ENCODE measurements around the gene RAB1B. TPM values are rescaled to one million over a fixed set of nuclear protein-coding genes. Genes with fewer than 3 reads are reported as not detected.

Gene RAB1B
- 149 and 150 TPM in 2 replicates for total RNA-seq
- long read RNA-seq, transcript RAB1B-201 (6 exons, 2,007 nt) = major isoform, 5 of 10 reads
- long read RNA-seq, partial matches to known transcripts = 0 of 10 reads
- long read RNA-seq, other reads (novel, unspliced or antisense) = 5 of 10 reads

DNA sequence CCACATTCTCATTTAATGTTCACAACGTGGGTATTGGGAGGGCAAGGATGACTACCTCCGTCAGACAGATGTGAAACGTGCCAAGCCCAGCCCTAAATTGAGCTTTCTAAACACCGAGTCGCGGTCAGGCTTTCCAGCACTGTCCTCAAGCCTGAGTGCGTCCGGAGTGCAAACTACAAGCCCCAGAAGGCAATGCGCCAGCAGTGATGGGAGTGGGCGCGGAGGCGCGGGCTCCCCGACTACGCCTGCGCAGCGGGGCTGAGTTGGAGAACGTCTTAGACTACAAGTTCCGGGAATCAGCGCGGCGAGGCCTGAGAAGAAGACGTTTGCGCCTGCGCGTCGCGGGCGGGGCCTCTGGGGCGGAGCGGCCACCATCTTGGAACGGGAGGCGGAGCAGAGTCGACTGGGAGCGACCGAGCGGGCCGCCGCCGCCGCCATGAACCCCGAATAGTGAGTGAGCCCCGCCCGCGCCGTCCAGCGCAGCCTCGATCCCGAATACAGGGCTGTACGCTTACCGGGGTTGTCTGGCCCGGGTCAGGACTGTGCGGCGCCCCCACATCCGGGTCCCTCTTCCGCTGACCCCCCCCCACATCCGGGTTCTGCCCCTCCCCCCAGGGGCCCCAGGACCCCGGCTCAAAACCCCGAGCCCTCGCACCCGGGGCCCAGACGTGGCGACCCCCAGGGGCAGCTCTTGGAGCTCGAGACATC, at the start of gene RAB1B:
Gene RAB1B, plus strand, starts transcription at position 396 of the 708 bp plus-strand sequence. Its CDS starts 41 bp downstream, at position 437.
- peak; percentile 100 for DNase-seq (ENCODE audit: extremely low spot score, unreplicated experiment)
- H3K9me3 Mint-ChIP-seq (ENCODE audit: unreplicated experiment) = no peaks in the 10 kb centered on the region
- peak within 1 kb of the TSS; percentile 86 for H3K4me3 Mint-ChIP-seq (ENCODE audit: unreplicated experiment)
- H3K4me1 Mint-ChIP-seq (ENCODE audit: unreplicated experiment) = peaks cover 23% of the 10 kb centered on the region
- TF ChIP-seq, protein P1, sequence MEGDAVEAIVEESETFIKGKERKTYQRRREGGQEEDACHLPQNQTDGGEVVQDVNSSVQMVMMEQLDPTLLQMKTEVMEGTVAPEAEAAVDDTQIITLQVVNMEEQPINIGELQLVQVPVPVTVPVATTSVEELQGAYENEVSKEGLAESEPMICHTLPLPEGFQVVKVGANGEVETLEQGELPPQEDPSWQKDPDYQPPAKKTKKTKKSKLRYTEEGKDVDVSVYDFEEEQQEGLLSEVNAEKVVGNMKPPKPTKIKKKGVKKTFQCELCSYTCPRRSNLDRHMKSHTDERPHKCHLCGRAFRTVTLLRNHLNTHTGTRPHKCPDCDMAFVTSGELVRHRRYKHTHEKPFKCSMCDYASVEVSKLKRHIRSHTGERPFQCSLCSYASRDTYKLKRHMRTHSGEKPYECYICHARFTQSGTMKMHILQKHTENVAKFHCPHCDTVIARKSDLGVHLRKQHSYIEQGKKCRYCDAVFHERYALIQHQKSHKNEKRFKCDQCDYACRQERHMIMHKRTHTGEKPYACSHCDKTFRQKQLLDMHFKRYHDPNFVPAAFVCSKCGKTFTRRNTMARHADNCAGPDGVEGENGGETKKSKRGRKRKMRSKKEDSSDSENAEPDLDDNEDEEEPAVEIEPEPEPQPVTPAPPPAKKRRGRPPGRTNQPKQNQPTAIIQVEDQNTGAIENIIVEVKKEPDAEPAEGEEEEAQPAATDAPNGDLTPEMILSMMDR (IDR thresholded peaks at IDR 0.05) = no peak
- H3K27me3 Mint-ChIP-seq (ENCODE audit: unreplicated experiment) = no peaks in the 10 kb centered on the region
- H3K27ac Mint-ChIP-seq (ENCODE audit: unreplicated experiment) = peak within 1 kb of the TSS; percentile 99
- peaks cover 18% of the 10 kb centered on the region for H3K36me3 Mint-ChIP-seq (ENCODE audit: unreplicated experiment)

DNA sequence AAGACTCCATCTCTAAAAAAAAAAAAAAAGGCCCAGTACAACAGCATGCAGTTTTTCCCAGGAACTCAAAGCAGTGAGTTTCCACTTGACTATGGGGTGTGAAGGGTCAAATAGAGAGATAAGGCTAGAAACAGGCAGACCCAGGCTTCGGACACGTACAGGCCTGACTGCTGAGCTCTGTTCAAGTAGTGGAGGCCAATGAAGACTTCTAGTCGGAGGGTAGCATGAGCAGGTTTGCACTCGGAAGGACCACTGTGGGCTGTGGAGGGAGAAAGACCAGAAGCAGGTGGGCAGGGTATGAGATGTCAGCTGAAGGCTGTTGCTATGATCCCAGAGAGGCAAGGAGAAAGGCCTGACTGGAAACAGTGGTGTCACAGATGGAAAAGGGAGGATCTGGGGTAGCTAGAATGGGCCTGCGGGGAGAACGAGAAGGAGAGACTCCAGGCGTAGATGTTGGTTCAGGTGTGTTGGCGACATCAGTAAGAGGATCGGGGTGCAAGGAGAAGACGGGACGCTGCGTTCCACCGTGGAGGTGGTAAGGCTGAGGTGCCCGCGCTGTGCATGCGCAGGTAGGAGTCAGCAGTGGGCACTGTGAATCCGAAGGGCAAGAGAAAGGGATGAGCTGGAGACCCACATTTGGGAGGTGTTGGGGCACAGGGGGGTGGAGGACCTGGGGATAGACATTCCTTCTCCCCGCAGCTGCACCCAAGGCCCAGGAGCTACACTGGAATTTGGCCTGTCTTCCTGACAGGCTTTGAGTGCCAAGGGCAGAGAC, 49.4 kb upstream of the RAB1B start:
- Mint-ChIP-seq H3K4me3 (ENCODE audit: unreplicated experiment) (no peak overlapping the region), H3K9me3 (ENCODE audit: unreplicated experiment) (no peaks in the 10 kb centered on the region), H3K4me1 (ENCODE audit: unreplicated experiment) (peaks cover 1% of the 10 kb centered on the region), H3K27me3 (ENCODE audit: unreplicated experiment) (no peaks in the 10 kb centered on the region), H3K36me3 (ENCODE audit: unreplicated experiment) (peaks cover 35% of the 10 kb centered on the region), H3K27ac (ENCODE audit: unreplicated experiment) (no peak overlapping the region)
- TF ChIP-seq, protein P1 (IDR thresholded peaks at IDR 0.05) = no peak
- no peak for DNase-seq (ENCODE audit: extremely low spot score, unreplicated experiment)

DNA sequence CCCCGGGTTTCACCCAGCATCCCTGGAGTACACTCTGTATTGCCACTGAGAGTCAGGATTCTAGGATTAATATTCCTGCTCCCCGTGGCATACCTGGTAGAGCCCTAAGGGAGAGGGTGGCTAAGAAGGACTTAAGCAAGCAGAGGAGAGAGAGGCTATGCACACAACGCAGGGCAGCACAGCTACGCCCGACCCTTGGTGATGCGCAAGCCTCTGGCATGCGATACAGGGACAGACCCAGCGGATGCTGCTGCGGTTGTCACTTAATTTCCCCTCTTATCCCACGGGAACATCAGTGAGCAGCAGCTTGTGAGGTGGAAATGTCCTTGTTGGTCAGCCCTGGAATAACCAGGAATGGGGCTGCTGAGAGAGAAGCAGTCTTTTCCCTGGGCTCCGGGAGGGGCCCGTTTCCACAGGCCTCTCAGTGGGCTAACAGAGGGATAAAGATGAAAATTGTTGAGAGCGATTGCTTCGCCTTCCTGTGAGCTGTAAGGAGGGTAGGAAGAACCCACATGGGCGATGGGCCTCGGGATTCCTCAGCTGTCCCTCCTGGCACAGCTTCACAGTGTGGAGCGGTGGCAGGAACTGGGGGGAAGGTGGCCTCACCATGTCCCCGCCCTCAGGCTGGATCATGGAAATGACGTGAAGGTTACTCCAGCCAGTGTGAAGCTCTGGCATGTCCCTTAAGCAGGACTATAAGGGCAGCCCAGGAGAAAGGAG, 48.4 kb upstream of the RAB1B start:
- Mint-ChIP-seq H3K36me3 (ENCODE audit: unreplicated experiment) (peaks cover 36% of the 10 kb centered on the region), H3K27ac (ENCODE audit: unreplicated experiment) (no peak overlapping the region), H3K9me3 (ENCODE audit: unreplicated experiment) (no peaks in the 10 kb centered on the region), H3K27me3 (ENCODE audit: unreplicated experiment) (no peaks in the 10 kb centered on the region), H3K4me1 (ENCODE audit: unreplicated experiment) (peaks cover 1% of the 10 kb centered on the region), H3K4me3 (ENCODE audit: unreplicated experiment) (no peak overlapping the region)
- TF ChIP-seq, protein P1 (IDR thresholded peaks at IDR 0.05) = no peak
- no peak for DNase-seq (ENCODE audit: extremely low spot score, unreplicated experiment)

DNA sequence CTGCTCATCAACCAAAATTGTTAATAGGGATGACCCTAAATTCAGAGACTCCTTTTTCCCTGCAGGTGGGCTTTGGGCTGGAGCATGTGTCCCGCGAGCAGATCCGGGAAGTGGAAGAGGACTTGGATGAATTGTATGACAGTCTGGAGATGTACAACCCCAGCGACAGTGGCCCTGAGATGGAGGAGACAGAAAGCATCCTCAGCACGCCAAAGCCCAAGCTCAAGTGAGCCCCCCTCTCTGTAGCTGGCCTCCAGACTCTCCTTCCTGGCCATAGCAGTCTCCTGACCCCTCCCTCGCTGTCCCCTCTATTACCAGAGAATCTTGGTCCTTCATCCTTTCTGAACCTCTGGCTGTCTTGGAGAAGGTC, 47.9 kb upstream of the RAB1B start:
- TF ChIP-seq, protein P1 (IDR thresholded peaks at IDR 0.05) = no peak
- Mint-ChIP-seq H3K4me1 (ENCODE audit: unreplicated experiment) (peaks cover 1% of the 10 kb centered on the region), H3K27ac (ENCODE audit: unreplicated experiment) (no peak overlapping the region), H3K4me3 (ENCODE audit: unreplicated experiment) (no peak overlapping the region), H3K9me3 (ENCODE audit: unreplicated experiment) (no peaks in the 10 kb centered on the region), H3K27me3 (ENCODE audit: unreplicated experiment) (no peaks in the 10 kb centered on the region), H3K36me3 (ENCODE audit: unreplicated experiment) (peaks cover 39% of the 10 kb centered on the region)
- no peak for DNase-seq (ENCODE audit: extremely low spot score, unreplicated experiment)

All from osteocyte (in vitro differentiated cells).